ENCODE data around the gene GPR42.
"Not testable (repeated sequence)": the region's sequence is repeated elsewhere in the genome, so short reads cannot be mapped to it uniquely, and the experiment has no call there.

The GPR42 gene

DNA sequence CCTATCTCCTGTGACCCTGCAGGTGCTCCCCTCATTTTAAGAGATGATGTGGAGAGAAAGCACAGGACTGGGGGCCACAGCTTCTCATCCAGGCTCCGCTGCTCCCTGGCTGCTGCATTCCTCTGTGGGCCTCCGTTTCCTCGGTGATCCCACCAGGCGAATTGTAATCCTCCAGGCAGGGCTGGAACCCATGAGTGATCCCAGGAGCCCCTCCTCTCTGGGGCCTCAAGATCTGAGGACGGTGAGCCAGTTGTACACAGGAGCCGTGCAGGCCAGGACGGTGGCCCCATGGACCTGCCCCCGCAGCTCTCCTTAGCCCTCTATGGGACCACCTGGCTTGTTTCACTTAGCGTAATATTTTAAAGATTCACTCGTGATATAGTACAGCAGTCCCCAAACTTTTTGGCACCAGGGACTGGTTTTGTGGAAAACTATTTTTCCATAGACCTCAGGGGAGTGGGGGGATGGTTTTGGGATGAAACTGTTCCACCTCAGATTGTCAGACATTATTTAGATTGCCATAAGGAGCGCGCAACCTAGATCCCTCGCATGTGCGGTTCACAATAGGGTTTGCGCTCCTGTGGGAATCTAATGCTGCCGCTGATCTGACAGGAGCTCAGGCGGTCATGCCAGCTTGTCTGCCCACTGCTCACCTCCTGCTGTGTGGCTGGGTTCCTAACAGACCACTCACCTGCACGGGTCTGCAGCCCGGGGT lies 7.0 kb upstream of the GPR42 start:
- no peak for DNase-seq (ENCODE audit: low read depth)

- no peak for DNase-seq (ENCODE audit: low read depth)
Observed at GRCh38 chr19:35365303-35365702, 5.6 kb upstream of the GPR42 start.

DNA sequence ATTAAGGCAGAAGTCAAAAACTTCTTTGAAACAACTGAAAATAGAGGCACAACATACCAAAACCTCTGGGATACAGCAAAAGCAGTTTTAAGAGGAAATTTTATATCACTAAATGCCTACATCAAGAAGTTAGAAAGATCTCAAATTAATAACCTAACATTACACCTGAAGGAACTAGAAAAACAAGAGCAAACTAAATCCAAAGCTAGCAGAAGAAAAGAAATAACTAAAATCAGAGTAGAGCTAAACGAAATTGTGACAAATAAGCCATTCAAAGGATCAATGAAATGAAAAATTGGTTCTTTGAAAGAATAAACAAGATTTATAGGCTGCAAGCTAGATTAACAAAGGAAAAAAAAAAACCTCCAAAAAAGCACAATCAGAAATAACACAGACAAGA lies 2.5 kb upstream of the GPR42 start:
- no peak for DNase-seq (ENCODE audit: low read depth)

DNA sequence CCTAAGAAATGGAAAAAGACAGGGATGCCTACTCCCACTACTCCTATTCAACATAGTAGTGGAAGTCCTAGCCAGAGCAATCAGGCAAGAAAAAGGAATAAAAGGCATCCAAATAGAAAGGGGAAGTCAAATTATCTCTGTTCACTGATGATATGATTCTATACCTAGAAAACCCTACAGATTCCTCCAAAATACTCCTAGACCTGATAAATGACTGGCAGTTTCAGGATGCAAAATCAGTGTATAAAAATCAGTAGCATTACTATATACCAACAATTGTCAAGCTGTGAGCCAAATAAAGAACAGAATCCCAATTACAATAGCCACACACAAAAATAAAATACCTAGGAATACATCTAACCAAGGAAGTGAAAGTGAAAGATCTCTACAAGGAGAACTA lies 1.3 kb upstream of the GPR42 start:
- no peak for DNase-seq (ENCODE audit: low read depth)

GRCh38 chr19:35373492-35373891 lies 2.6 kb downstream of the GPR42 start:
- no peak for DNase-seq (ENCODE audit: low read depth)

- DNase-seq (ENCODE audit: low read depth), result not testable (repeated sequence)
Observed at GRCh38 chr19:35374031-35374430, 3.2 kb downstream of the GPR42 start.

DNA sequence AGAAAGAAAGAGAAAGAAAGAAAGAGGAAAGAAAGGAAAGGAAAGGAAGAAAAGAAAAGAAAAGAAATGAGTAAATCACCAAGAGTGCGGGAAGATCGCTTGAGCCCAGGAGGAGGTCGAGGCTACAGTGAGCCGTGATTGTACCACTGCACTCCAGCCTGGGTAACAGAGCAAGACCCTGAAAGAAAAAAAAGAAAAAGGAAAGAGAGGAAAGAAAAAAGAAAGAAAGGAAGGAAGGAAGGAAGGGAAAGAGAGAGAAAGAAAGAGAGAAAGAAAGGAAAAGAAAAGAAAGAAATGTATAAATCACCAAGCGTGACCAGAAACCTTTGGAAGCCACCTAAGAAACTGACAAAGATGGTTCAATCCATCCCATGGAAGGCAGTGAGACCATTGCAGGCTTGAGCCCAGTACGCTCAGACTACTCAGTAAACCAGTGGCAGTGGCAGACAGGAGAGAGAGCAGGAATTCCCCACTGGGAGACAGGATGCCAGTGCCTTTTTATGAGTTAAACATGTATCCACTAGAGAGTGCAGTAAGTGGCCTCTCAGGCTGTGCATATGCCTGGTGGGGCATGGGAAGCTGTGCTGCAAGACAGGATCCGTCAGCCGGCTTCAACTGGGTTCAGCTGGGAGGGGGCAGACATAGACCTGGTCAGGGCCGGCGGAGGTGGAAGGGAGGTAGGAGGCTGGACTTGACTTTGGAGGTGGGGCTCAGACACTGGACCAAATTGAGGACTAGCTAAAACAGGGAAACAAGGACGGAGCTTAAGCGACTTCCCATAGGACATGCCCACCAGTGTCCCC lies 4.8 kb downstream of the GPR42 start:
- no peak for DNase-seq (ENCODE audit: low read depth)

- DNase-seq (ENCODE audit: low read depth), result no peak
Observed at GRCh38 chr19:35377656-35378055, 6.8 kb downstream of the GPR42 start.

- no peak for DNase-seq (ENCODE audit: low read depth)
Observed at GRCh38 chr19:35378356-35378755, 7.5 kb downstream of the GPR42 start.

DNA sequence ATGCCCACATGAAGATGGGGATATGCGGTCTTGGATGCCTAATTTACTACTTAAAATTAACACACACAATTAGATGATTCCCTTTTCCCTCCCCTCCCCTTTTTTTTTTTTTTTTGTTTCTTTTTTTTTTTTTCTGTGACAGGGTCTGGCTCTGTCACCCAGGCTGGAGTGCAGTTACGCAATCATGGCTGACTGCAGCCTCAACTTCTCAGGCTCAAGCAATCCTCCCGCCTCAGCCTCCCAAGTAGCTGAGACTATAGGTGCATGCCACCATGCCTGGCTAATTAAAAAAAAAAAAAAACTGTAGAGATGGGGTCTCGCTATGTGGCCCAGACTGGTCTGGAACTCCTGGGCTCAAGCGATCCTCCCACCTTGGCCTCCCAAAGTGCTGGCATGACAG lies 8.7 kb downstream of the GPR42 start:
- DNase-seq (ENCODE audit: low read depth), result not testable (repeated sequence)

- DNase-seq (ENCODE audit: low read depth), result no peak
Observed at GRCh38 chr19:35379992-35380391, 9.1 kb downstream of the GPR42 start.

DNA sequence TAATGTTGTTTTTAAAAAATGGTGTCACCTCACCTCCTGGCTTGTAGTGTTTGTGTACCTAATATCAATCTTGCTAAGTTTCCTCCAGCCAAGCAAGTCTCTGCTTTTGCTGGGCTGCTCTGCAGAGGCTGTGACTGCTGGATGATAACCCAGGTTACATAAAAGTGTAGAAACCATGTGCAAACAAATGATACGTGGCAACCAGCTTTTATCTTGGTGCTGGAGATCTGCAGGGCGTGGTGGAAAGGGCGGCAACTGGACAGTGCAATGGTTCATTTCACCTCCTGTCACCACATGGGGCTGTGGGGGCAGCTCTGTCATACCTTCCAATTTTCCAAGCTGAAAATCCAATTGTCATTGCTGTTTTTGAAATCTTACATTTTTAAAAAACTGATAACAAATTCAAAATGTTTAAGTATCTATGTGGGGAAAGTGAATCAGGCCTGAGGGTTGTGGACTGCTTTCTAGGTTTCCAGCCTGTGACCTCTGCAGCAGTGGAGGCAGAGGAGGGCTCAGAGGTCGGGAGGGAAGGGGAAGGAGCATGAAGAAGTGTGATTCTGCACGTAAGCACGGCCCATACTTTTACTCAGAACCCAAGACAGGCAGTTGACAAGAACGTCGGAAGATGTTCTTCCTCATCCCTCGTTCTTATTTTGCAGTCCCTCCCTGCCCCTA lies 9.7 kb downstream of the GPR42 start:
- DNase-seq (ENCODE audit: low read depth), result peak; percentile 31

DNA sequence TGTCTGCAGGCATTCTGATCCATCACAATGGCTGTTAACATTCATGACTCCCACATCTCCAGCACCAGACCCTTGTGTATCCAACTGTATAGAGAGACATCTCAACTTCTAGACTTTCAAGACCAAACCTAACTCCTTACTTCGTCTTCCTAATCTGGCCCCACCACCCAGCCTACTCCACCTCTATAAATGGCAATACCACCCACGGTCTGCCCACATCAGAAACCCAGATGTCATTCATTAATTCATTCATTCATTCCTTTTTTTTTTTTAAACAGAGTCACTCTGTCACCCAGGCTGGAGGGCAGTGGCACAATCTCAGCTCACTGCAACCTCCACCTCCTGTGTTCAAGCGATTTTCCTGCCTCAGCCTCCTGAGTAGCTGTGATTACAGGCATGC lies 10.4 kb downstream of the GPR42 start:
- DNase-seq (ENCODE audit: low read depth), result no peak

DNA sequence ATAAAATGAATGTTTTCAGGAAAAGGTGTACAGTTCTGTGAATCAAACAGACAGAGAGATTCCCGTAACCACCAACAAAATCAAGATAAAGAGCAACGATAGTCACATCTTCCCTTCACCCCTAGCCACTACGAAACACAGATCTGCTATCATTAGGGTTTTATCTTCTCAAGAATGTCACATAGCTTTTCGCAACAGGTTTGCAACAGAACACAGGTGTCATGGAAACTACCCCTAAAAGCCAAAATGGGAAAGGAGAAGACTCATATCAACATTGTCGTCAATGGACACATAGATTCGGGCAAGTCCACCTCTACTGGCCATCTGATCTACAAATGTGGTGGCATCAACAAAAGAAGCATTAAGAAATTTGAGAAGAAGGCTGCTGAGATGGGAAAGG lies 11.1 kb downstream of the GPR42 start:
- no peak for DNase-seq (ENCODE audit: low read depth)

GRCh38 chr19:35383536-35383935 lies 12.7 kb downstream of the GPR42 start:
- DNase-seq (ENCODE audit: low read depth), result no peak

DNA sequence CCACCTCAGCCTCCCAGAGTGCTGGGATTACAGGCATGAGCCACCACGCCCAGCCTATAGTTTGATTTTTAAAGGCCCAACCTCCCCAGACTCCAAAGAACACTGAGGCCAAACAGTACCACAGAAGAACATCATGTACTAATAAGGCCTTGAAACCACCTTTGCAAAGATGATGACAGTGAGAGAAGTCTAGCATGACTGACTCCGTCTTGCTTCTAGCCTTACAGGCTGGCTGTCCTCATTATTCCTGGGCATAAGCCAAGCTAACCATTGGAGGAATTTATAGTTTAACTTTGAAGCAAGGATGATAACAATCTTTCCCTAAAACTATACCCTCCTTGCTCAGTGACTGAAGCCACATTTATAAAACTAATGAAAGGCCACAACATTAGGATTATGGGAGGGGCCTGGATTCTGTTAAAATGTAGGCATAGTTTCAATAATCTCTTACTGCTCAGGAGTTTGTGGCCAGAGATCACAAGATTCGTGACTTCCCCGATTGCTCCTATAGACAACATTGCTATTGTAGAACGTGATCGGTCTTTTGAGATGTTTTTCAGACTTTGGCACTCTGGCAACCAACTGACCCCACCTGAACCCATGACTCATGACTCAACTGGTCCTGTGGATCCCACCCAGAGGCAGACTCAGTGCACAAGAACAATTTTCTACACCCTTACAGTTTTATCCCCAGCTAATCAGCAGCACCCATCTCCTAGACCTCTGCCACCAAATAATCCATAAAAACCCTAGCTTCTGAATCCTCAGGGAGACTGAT lies 17.6 kb downstream of the GPR42 start:
- DNase-seq (ENCODE audit: low read depth), result no peak

DNA sequence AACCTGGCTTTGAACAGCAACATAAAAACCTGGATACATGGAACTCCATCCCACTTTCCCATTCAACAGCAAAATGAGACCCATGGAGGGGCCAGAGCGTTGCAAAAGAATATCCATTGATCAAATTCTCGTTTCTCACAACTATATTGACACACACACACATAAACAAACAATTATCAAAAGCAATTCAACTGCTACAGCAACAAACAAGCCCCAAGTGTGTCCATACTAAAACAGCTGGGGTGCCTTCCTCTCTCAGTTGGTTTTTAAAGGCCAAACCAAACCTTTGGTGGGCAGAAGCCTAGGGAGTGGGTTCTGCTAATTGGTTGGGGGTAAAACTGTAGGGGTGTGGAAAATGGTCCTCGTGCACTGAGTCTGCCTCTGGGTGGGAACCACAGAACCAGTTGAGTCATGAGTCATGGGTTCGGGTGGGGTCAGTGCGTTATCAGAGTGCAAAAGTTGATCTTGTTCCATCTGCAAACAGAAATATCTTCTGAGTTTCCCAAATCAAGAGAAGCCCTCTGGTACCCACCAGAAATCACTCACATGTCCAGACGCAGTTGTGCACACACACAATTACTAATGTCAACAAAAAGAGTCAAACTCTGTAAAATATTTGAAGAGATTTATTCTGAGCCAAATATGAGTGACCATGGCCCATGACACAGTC lies 18.5 kb downstream of the GPR42 start:
- DNase-seq (ENCODE audit: low read depth), result no peak

- DNase-seq (ENCODE audit: low read depth), result no peak
Observed at GRCh38 chr19:35392742-35393715, 22.2 kb downstream of the GPR42 start.

DNA sequence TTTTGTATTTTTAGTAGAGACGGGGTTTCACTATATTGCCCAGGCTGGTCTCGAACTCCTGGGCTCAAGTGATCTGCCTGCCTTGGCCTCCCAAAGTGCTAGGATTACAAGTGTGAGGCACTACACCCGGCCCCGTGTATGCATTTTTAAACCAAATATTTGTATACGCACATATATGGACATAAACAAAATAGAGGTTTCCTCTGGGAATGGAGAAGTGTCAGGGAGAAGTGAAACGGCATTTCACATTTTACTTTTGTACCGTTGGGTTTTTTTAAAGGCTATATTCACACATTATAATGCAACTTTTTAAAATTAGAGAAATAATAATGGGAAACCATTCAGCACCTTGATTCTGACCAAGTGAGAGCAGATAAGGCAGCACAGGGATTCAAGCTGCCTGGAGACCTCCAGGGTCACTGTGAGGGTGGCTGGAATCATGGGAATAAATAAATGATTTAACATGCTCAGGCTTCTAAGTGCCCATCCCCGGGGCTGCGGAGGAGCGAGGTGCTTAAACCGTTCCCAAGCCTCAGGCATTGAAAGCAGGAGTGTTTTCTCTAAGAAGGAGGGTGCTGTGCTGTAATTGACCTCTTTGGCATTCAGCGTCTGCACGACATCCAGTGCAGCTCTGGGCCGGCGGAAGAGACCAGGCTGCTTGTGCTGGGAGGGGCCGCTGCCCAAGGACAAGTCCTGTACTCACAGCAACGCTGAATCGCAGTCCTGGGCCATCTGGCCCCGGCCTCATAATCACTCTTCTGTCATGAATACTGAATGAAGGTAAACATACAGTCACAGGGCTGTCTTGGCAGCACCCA lies 24.7 kb downstream of the GPR42 start:
- no peak for DNase-seq (ENCODE audit: low read depth)

Measured in CMK (cell line).